Raji (cell line): Measurements from ENCODE around the gene EYS.

Experiments used
- POLR2A ChIP-seq: IDR thresholded peaks from 2 replicates; pipeline ENCODE4 v1.6.1; 2011; ENCODE audit warnings: low read depth, low read length, control low read depth; ENCODE audit not compliant: insufficient read depth

EYS gene

GRCh38 chr6:65649392-65649791 is 57.6 kb downstream of the EYS start:
- no peak for TF ChIP-seq POLR2A

- no peak for TF ChIP-seq POLR2A
Observed at GRCh38 chr6:65646544-65646943, 60.5 kb downstream of the EYS start.

- TF ChIP-seq POLR2A, result no peak
Observed at GRCh38 chr6:65642776-65643175, 64.2 kb downstream of the EYS start.

- TF ChIP-seq POLR2A, result no peak
Observed at GRCh38 chr6:65638047-65638831, 68.8 kb downstream of the EYS start.

DNA sequence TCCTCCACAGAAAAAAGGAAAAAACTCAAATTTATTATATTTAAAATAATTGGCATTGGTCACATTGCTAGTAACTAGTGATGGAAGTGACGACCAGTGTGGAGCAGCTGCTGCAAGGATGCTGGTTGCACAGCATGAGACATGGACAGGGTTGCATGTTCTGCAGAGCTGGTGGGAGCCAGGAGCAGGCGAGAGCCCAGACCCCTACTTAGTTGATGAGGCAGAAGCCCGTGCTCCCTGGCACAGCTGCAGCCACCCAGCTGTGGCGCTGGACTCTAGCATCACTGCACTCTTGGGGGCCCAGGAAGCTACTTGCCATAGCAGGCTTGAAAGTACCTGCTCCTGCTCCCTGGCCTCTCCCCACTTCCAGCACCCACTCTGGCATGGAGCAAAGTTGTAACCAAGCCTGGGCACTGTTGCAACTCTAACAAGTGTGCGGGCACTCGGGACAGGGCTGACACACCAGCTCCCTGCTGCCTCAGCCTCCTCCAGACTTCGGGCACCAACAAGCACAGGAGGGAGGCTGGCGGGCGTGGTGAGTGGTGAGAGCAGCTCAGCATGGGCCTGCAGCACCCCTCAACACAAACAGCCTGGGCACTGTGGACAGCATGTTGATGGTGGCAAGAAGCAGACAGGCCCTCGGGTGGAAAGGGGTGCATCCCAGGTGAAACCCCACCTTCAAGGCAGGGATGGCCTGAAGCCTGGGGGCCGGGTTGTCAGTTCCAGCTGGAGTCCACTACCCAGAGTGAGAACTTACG is 69.6 kb downstream of the EYS start:
- no peak for TF ChIP-seq POLR2A

GRCh38 chr6:65633501-65633900 is 73.5 kb downstream of the EYS start:
- no peak for TF ChIP-seq POLR2A

DNA sequence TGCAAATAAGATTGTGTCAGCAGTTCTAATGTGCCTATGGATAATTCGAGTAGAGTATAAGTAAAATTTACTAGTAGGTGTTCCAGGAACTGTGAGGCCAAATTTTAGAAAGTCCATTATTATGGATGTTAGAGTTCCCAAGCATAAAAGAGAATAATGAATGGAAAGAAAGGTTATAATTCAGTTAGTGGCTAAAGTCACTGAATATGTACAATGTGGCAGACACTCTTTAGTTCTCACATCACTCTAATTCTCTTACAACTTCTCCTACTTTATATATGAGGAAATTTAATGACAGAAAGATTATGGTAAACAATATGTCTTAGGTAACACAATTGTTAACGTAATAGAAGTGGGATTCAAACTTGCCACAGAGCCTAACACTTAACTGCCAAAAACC is 75.3 kb downstream of the EYS start:
- no peak for TF ChIP-seq POLR2A

DNA sequence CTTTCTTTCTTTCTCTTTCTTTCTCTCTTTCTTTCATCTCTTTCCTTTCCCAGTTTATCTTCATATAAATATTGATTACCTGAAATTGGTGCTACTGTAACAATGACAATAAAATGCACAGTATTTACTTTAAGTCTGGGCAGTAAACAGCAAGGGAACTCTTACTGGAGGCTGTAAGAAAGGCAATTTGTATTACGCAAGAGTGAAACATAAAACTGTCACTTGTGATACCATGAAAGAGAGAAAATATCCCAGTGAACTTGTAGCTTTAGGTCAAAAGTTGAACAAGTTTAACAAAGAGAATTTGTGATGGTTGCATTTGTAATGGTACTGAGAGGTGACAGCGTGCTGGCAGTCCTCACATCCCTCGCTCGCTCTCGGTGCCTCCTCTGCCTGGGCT is 80.0 kb downstream of the EYS start:
- no peak for TF ChIP-seq POLR2A

DNA sequence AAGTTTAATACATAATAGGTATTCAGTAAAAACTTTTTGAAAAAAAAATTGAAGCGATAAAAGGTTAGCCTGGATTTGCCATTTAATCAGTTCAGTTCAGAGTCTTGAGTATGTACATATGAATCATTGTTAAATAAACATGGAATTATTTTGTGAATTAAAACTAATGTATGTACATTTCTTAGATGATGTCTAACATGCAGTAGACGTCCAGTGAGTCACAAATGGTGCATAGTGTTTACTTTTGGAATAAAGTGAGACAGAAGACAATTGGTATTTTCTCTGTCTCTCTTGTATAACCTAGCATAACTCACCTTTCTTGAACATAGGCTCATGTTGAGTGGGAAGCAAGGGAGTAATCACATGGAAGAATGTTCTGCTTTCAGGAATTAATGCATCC is 83.5 kb downstream of the EYS start:
- no peak for TF ChIP-seq POLR2A

DNA sequence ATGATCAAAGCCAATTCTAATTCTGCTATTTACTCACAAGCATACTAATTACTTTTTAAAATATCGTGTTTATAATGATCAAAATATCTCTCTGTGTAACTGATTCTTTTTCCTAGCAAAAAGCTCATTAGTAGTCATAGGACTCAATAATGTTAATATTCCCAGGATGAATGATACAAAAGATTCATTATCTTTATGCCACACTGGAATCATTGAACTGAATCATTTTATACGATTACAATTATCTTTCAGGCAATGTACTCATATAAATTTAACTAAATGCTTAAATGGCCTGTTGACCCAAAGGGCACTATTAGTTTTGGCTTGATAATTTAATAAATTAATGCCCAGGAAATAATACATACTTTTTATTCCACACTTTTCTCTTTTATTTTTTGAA is 96.3 kb downstream of the EYS start:
- TF ChIP-seq POLR2A, result no peak

GRCh38 chr6:65595540-65595939 is 111.5 kb downstream of the EYS start:
- no peak for TF ChIP-seq POLR2A

DNA sequence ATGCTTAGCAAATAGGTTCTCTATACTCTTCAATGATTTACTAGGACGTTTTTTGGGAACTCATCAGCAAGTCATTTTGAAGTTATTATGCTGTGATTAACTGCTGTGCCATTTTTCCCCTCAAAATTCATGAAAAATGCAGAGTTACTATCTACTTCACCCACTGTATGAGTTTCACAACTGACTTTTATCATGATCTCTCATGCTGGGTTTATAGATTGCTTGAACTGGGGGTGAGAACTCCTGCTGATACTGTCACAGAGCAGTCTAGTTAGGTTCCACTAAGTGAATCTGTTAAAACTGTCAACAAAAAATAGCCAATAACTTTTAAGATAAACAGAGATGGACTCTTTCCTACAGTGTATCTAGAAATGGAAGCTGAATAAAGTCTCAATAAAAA is 136.7 kb downstream of the EYS start:
- TF ChIP-seq POLR2A, result no peak

DNA sequence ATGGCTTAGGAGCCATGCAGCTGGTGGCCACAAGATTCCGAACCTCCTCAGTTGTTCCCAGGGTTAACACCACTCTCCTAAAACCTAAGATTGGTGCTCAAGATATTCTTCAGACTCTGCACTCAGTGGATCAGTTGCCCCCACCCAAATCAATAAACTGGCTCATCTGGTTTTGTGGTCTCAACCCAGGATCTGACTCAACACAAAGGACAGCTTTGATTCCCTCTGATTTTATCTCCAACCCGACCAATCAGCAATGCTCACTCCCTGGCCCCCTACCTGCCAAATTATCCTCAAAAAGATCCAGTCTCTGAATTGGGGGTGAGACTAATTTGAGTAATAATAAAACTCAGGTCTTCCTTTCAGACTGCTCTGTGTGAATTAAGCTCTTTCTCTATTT is 137.5 kb downstream of the EYS start:
- TF ChIP-seq POLR2A, result no peak

- no peak for TF ChIP-seq POLR2A
Observed at GRCh38 chr6:65566117-65566516, 140.9 kb downstream of the EYS start.

- TF ChIP-seq POLR2A, result no peak
Observed at GRCh38 chr6:65558071-65558470, 149.0 kb downstream of the EYS start.

- no peak for TF ChIP-seq POLR2A
Observed at GRCh38 chr6:65557224-65557623, 149.8 kb downstream of the EYS start.
